ENCODE data around the gene MYO1F.
"Not testable (repeated sequence)": the region's sequence is repeated elsewhere in the genome, so short reads cannot be mapped to it uniquely, and the experiment has no call there.

Gene MYO1F

GRCh38 chr19:8564866-8565265 is 12.4 kb downstream of the MYO1F start:
- H3K4me1 ChIP-seq (ENCODE audit: control insufficient read depth, insufficient read depth, low read length, poor library complexity, severe bottlenecking); H3K9me3 ChIP-seq (ENCODE audit: control insufficient read depth, low read length); H3K4me3 ChIP-seq (ENCODE audit: extremely low read depth, insufficient read depth, low read length, poor library complexity, severe bottlenecking); H3K27ac ChIP-seq (ENCODE audit: low read depth, low read length, severe bottlenecking); H3K36me3 ChIP-seq (ENCODE audit: control insufficient read depth, insufficient read depth, low read length): not testable (repeated sequence)
- 89 to 92% methylated on average over 7 to 8 of the region's 8 CpGs for WGBS, 2 experiments (ENCODE audit: insufficient coverage in 2 of 2)

- H3K4me1 ChIP-seq (ENCODE audit: control insufficient read depth, insufficient read depth, low read length, poor library complexity, severe bottlenecking), result no peaks in the 10 kb centered on the region
- H3K9me3 ChIP-seq (ENCODE audit: control insufficient read depth, low read length), result no peaks in the 10 kb centered on the region
- 56 to 74% methylated on average over 1 to 2 of the region's 2 CpGs for WGBS, 2 experiments (ENCODE audit: insufficient coverage in 2 of 2)
- H3K4me3 ChIP-seq (ENCODE audit: extremely low read depth, insufficient read depth, low read length, poor library complexity, severe bottlenecking), result no peak overlapping the region
- H3K36me3 ChIP-seq (ENCODE audit: control insufficient read depth, insufficient read depth, low read length), result no peaks in the 10 kb centered on the region
- H3K27ac ChIP-seq (ENCODE audit: low read depth, low read length, severe bottlenecking), result no peak overlapping the region
Measured at GRCh38 chr19:8561075-8561764, 16.0 kb downstream of the MYO1F start.

- no peaks in the 10 kb centered on the region for H3K9me3 ChIP-seq (ENCODE audit: control insufficient read depth, low read length)
- whole genome bisulfite sequencing, 2 experiments (ENCODE audit: insufficient coverage in 2 of 2), result 81 to 88% methylated on average over 1 to 2 of the region's 2 CpGs
- H3K4me3 ChIP-seq (ENCODE audit: extremely low read depth, insufficient read depth, low read length, poor library complexity, severe bottlenecking), result no peak overlapping the region
- no peaks in the 10 kb centered on the region for H3K4me1 ChIP-seq (ENCODE audit: control insufficient read depth, insufficient read depth, low read length, poor library complexity, severe bottlenecking)
- H3K27ac ChIP-seq (ENCODE audit: low read depth, low read length, severe bottlenecking), result no peak overlapping the region
- no peaks in the 10 kb centered on the region for H3K36me3 ChIP-seq (ENCODE audit: control insufficient read depth, insufficient read depth, low read length)
Measured at GRCh38 chr19:8558325-8558724, 18.9 kb downstream of the MYO1F start.

- Histone ChIP-seq H3K36me3 (ENCODE audit: control insufficient read depth, insufficient read depth, low read length) (no peaks in the 10 kb centered on the region), H3K9me3 (ENCODE audit: control insufficient read depth, low read length) (no peaks in the 10 kb centered on the region), H3K4me1 (ENCODE audit: control insufficient read depth, insufficient read depth, low read length, poor library complexity, severe bottlenecking) (no peaks in the 10 kb centered on the region), H3K4me3 (ENCODE audit: extremely low read depth, insufficient read depth, low read length, poor library complexity, severe bottlenecking) (no peak overlapping the region), H3K27ac (ENCODE audit: low read depth, low read length, severe bottlenecking) (no peak overlapping the region)
- 82 to 84% methylated on average over 4 to 5 of the region's 6 CpGs for WGBS, 2 experiments (ENCODE audit: insufficient coverage in 2 of 2)
Measured at GRCh38 chr19:8557642-8558238, 19.5 kb downstream of the MYO1F start.

GRCh38 chr19:8553729-8554128 is 23.5 kb downstream of the MYO1F start:
- not testable (repeated sequence) for H3K36me3 ChIP-seq (ENCODE audit: control insufficient read depth, insufficient read depth, low read length); H3K4me3 ChIP-seq (ENCODE audit: extremely low read depth, insufficient read depth, low read length, poor library complexity, severe bottlenecking); H3K27ac ChIP-seq (ENCODE audit: low read depth, low read length, severe bottlenecking); H3K9me3 ChIP-seq (ENCODE audit: control insufficient read depth, low read length); H3K4me1 ChIP-seq (ENCODE audit: control insufficient read depth, insufficient read depth, low read length, poor library complexity, severe bottlenecking)
- WGBS, 2 experiments (ENCODE audit: insufficient coverage in 2 of 2), result 92% methylated on average over 2 to 6 of the region's 7 CpGs

- H3K4me1 ChIP-seq (ENCODE audit: control insufficient read depth, insufficient read depth, low read length, poor library complexity, severe bottlenecking), result no peaks in the 10 kb centered on the region
- H3K4me3 ChIP-seq (ENCODE audit: extremely low read depth, insufficient read depth, low read length, poor library complexity, severe bottlenecking), result no peak overlapping the region
- WGBS, 2 experiments (ENCODE audit: insufficient coverage in 2 of 2), result 83 to 89% methylated on average over 9 to 10 of the region's 10 CpGs
- no peaks in the 10 kb centered on the region for H3K9me3 ChIP-seq (ENCODE audit: control insufficient read depth, low read length)
- peaks cover 6% of the 10 kb centered on the region for H3K36me3 ChIP-seq (ENCODE audit: control insufficient read depth, insufficient read depth, low read length)
- H3K27ac ChIP-seq (ENCODE audit: low read depth, low read length, severe bottlenecking), result no peak overlapping the region
Measured at GRCh38 chr19:8552810-8553209, 24.4 kb downstream of the MYO1F start.

- WGBS, 2 experiments (ENCODE audit: insufficient coverage in 2 of 2), result 95% methylated on average over 12 to 15 of the region's 15 CpGs
- H3K27ac ChIP-seq (ENCODE audit: low read depth, low read length, severe bottlenecking), result no peak overlapping the region
Measured at GRCh38 chr19:8550070-8550469, 27.2 kb downstream of the MYO1F start.

GRCh38 chr19:8545743-8546142 is 31.5 kb downstream of the MYO1F start:
- 94 to 100% methylated on average over 3 of the region's 8 CpGs for WGBS, 2 experiments (ENCODE audit: insufficient coverage in 2 of 2)
- Histone ChIP-seq H3K27ac (ENCODE audit: low read depth, low read length, severe bottlenecking) (no peak overlapping the region), H3K4me3 (ENCODE audit: extremely low read depth, insufficient read depth, low read length, poor library complexity, severe bottlenecking) (no peak overlapping the region), H3K36me3 (ENCODE audit: control insufficient read depth, insufficient read depth, low read length) (peaks cover 23% of the 10 kb centered on the region), H3K4me1 (ENCODE audit: control insufficient read depth, insufficient read depth, low read length, poor library complexity, severe bottlenecking) (no peaks in the 10 kb centered on the region), H3K9me3 (ENCODE audit: control insufficient read depth, low read length) (no peaks in the 10 kb centered on the region)

More at GRCh38 chr19:8550070-8550469, 27.2 kb downstream of the MYO1F start:
- Histone ChIP-seq H3K36me3 (ENCODE audit: control insufficient read depth, insufficient read depth, low read length) (peaks cover 20% of the 10 kb centered on the region), H3K4me3 (ENCODE audit: extremely low read depth, insufficient read depth, low read length, poor library complexity, severe bottlenecking) (no peak overlapping the region), H3K4me1 (ENCODE audit: control insufficient read depth, insufficient read depth, low read length, poor library complexity, severe bottlenecking) (no peaks in the 10 kb centered on the region), H3K9me3 (ENCODE audit: control insufficient read depth, low read length) (no peaks in the 10 kb centered on the region)

- H3K4me3 ChIP-seq (ENCODE audit: extremely low read depth, insufficient read depth, low read length, poor library complexity, severe bottlenecking), result no peak overlapping the region
- no peak overlapping the region for H3K27ac ChIP-seq (ENCODE audit: low read depth, low read length, severe bottlenecking)
- no peaks in the 10 kb centered on the region for H3K9me3 ChIP-seq (ENCODE audit: control insufficient read depth, low read length)
- peaks cover 26% of the 10 kb centered on the region for H3K36me3 ChIP-seq (ENCODE audit: control insufficient read depth, insufficient read depth, low read length)
- H3K4me1 ChIP-seq (ENCODE audit: control insufficient read depth, insufficient read depth, low read length, poor library complexity, severe bottlenecking), result no peaks in the 10 kb centered on the region
- WGBS, 2 experiments (ENCODE audit: insufficient coverage in 2 of 2), result 96 to 98% methylated on average over 11 of the region's 20 CpGs
Measured at GRCh38 chr19:8544168-8544567, 33.1 kb downstream of the MYO1F start.

GRCh38 chr19:8539621-8540149 is 37.6 kb downstream of the MYO1F start:
- Histone ChIP-seq H3K9me3 (ENCODE audit: control insufficient read depth, low read length) (no peaks in the 10 kb centered on the region), H3K27ac (ENCODE audit: low read depth, low read length, severe bottlenecking) (no peak overlapping the region), H3K36me3 (ENCODE audit: control insufficient read depth, insufficient read depth, low read length) (peaks cover 6% of the 10 kb centered on the region), H3K4me3 (ENCODE audit: extremely low read depth, insufficient read depth, low read length, poor library complexity, severe bottlenecking) (no peak overlapping the region), H3K4me1 (ENCODE audit: control insufficient read depth, insufficient read depth, low read length, poor library complexity, severe bottlenecking) (no peaks in the 10 kb centered on the region)
- 96 to 97% methylated on average over 11 to 12 of the region's 12 CpGs for WGBS, 2 experiments (ENCODE audit: insufficient coverage in 2 of 2)

- 83 to 89% methylated on average over 2 to 3 of the region's 3 CpGs for WGBS, 2 experiments (ENCODE audit: insufficient coverage in 2 of 2)
- Histone ChIP-seq H3K4me3 (ENCODE audit: extremely low read depth, insufficient read depth, low read length, poor library complexity, severe bottlenecking) (no peak overlapping the region), H3K36me3 (ENCODE audit: control insufficient read depth, insufficient read depth, low read length) (peaks cover 3% of the 10 kb centered on the region), H3K4me1 (ENCODE audit: control insufficient read depth, insufficient read depth, low read length, poor library complexity, severe bottlenecking) (no peaks in the 10 kb centered on the region), H3K9me3 (ENCODE audit: control insufficient read depth, low read length) (no peaks in the 10 kb centered on the region), H3K27ac (ENCODE audit: low read depth, low read length, severe bottlenecking) (no peak overlapping the region)
Measured at GRCh38 chr19:8537099-8537498, 40.1 kb downstream of the MYO1F start.

All from mesodermal cell (in vitro differentiated cells).